Ishikawa (cell line): ENCODE measurements around the gene ZNF776.

Source experiments
- CEBPB ChIP-seq: IDR thresholded peaks from 2 replicates; pipeline ENCODE4 v1.6.1; 2012
- FOXM1 ChIP-seq: IDR thresholded peaks from 2 replicates; pipeline ENCODE4 v1.6.1; 2012; ENCODE audit warnings: low read depth, borderline replicate concordance
- RAD21 ChIP-seq: IDR thresholded peaks from 2 replicates; pipeline ENCODE4 v1.6.1; 2012; ENCODE audit warnings: low read depth

DNA sequence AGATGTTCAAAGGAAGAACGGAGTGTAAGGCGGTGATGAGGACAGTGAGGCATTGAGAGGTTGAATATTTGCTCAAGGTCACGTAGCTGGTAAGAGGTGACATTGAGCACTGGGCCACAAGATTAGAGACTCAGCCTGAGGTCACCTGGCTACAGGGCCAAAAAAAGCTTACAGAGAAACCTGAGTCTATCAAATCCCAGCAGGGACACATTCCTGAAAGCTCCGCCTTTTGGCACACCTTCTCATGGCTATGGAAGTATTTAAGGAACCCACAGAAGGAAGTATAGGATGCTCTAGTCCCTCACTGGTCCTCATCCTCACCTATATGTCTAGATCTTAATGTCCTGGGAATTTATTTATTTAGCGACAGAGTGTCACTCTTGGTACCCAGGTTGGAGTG, 40.3 kb downstream of the ZNF776 start:
- TF ChIP-seq RAD21 (no peak), FOXM1 (no peak), CEBPB (no peak)
